NCI-H187 treated with DMSO at 0.1 percent for 48 hours (cell line): Measurements from ENCODE around the gene FAM193A.
A peak's percentile ranks its signal among the peaks of the same experiment; 100 is the strongest.
"Not testable (repeated sequence)": the region's sequence is repeated elsewhere in the genome, so short reads cannot be mapped to it uniquely, and the experiment has no call there.

Source experiments
- DNase-seq: peaks from one replicate; lab custom pipeline; 2025; lab: John Stamatoyannopoulos, UW

Gene FAM193A

GRCh38 chr4:2574009-2574408 is 37.6 kb downstream of the FAM193A start:
- DNase-seq: no peak

DNA sequence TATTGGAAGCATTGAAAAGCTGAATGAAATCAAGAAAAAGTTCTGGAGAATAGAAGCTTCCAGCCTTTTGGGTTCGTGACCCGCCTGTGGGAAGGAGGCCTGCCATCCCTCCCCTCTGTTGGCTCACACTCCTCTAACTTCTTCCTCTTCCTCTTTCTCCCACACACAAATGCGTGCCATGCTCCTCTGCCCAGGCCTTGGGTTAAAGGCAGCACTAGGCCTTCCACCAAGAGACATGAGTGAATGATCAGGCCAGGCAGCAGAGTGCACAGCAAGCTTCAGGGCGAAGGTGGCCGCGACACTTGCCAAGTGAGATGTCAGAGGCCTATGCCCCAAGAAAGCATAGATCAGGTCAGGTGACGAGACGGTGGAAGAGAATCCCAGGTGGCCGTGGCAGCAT is 38.4 kb downstream of the FAM193A start:
- DNase-seq: no peak

DNA sequence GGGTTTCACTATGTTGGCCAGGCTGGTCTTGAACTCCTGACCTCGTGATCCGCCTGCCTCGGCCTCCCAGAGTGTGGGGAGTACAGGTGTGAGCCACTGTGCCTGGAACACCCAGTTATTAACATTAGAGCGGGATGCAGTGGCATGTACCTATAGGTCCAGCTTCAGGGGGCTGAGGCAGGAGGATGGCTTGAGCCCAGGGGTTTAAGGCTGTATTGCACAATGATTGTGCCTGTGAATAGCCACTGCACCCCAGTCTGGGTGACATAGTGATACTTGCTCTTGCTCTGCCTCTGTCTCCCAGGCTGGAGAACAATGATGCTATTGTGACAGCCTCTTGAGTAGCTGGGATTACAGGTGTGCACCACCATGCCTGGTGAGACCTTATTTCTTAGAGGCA is 39.8 kb downstream of the FAM193A start:
- no peak for DNase-seq

DNA sequence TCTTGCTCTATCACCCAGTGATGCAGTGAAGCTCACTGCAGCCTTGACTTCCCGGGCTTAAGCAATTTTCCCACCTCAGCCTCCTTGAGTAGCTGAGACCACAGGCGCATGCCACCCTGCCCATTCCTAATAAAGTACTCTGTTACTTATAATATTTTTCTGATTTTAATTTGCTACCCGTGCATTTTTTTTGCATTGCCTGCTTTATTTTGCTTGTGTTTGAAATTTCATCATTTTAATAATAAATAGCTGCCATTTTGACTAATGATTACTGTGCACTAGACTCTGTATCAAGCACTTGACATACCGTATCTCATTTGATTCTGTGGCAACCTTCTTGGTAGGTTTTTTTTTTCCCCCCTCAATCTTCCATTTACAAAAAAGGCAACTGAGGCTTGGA is 41.7 kb downstream of the FAM193A start:
- DNase-seq: no peak

DNA sequence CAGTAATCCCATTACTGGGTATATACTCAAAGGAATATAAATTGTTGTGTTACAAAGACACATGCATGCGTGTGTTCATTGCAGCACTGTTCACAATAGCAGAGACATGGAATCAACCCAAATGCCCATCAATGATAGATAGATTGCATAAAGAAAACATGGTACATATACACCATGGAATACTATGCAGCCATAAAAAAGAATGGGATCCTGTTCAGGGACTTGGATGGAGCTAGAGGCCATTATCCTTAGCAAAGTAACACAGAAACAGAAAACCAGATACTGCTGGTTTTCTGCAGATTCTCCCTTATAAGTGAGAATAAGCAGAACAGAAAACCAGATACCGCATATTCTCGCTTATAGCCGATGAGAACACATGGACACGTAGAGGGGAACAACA is 43.5 kb downstream of the FAM193A start:
- DNase-seq: no peak

- DNase-seq: no peak
These were observed 46.6 kb downstream of the FAM193A start for GRCh38 chr4:2583092-2583491.

DNA sequence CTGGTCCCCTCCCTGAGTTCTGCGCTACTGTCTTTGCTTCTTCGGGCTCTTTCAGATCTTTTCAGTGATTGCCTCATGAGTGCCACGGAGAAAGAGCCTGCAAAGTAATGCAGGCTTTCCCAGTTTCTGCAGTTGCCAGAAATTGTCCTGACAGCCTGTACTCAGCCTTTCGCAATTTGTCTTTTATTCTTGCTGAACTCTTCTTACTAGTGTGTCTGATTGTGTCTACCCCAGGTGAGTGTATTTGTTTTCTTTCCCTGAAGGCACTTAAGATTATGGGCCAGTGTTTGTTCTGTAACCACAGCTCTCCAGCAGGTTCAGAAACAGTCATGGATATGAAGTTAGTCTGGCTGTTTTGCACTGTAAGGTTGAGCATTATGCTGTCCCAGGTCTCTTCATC is 47.1 kb downstream of the FAM193A start:
- peak; percentile 84 for DNase-seq

DNA sequence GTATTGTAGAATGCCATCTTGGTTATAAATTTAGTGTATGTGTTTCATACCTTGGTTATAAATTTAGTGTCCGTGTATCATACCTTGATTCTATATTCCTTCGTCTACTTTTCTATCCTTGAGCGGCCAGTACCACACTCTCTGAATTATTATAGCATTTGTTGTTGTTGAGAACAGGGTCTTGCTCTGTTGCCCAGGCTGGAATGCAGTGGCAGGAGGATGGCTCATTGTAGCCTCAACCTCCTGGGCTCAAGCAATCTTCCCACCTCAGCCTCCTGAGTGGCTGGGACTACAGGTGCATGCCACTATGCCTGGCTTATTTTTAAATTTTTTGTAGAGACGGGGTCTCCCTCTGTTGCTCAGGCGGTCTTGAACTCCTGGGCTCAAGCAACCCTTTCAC is 50.1 kb downstream of the FAM193A start:
- no peak for DNase-seq

- no peak for DNase-seq
These were observed 50.9 kb downstream of the FAM193A start for GRCh38 chr4:2587213-2587823.

- DNase-seq: no peak
These were observed 51.8 kb downstream of the FAM193A start for GRCh38 chr4:2588259-2588658.

DNA sequence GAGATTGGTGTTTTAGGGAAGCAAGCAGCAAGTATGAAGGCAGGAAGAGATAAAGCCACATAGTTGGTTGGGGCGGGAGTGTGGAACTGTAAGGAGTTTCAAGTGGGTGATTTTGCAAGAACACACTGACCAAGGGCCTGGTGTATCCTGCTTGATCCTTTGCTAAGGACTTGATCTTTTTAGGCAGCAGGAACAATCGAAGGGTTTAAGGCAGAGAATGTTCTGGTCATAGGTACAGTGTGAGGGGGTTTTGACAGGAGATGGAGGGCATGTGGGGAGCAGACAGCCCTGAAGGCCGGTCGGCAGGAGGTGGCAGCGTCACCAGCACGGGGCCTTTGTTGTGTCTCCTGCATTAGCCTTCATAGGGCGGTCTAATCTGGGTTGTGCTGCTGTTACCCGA is 54.7 kb downstream of the FAM193A start:
- DNase-seq: no peak

- not testable (repeated sequence) for DNase-seq
These were observed 55.6 kb downstream of the FAM193A start for GRCh38 chr4:2592014-2592413.

DNA sequence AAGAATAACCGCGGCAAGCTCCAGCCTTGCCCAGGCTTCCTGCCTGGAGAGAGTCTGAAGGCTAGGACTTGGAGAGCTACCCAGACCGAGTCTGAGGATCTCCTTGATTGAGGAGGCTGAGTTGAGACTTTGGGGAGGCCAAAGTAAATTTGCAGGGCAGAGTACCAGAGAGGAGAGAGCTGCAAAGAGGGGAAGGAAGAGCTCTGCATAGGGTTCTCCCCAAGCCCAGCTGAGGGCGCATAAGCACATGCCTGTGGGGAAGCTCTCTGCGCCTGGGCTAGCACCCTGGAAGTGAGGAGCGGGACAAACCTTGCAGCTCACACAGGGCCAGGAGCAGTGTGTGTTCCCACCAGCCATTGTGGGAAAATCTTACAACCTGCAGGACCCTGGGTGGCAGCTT is 56.1 kb downstream of the FAM193A start:
- DNase-seq: no peak

DNA sequence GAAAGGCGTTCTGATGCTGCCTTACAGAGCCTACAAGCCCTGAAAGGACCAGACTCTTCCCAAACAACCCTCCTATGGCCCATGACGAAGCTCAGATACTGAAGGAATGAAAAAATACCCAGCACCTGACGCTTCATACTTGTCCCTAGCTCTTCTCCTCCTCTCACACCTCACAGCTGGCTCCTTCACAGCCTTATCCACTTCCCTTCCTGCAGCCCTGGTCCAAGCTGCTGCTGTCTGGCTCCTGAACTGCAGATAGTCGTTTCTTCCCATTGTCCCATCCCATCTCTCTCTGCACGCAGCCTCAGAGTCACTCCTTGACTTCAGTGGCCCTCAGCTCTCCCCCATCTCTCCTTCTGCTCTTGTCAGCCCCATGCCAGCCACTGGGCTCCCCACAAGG is 56.6 kb downstream of the FAM193A start:
- no peak for DNase-seq

DNA sequence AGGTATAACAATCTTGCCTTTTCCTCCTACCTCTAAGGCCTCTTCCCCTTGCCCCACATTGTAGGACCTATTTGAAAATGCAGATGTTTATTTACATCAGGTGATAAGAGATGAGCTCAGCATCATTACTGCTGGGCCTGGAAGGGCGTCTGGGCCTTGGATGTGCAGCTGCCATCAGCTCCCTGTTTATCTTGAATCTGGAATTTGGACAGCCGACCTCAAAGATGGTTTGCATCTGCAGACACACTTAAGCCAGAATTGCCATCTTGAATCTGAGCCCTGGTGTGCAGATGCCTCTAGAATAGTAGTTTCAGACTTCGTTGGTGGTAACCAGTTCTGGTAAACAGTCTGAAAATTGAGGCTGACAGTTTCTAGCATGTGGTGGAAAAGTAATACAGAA is 59.0 kb downstream of the FAM193A start:
- DNase-seq: no peak

- peak; percentile 59 for DNase-seq
These were observed 59.6 kb downstream of the FAM193A start for GRCh38 chr4:2595952-2596552.

GRCh38 chr4:2596611-2597010 is 60.2 kb downstream of the FAM193A start:
- no peak for DNase-seq

GRCh38 chr4:2598511-2599303 is 62.3 kb downstream of the FAM193A start:
- no peak for DNase-seq

GRCh38 chr4:2599304-2599654 is 62.8 kb downstream of the FAM193A start:
- DNase-seq: no peak

- no peak for DNase-seq
These were observed 64.4 kb downstream of the FAM193A start for GRCh38 chr4:2600878-2601277.

GRCh38 chr4:2604614-2605013 is 68.2 kb downstream of the FAM193A start:
- DNase-seq: no peak

GRCh38 chr4:2606960-2607506 is 70.6 kb downstream of the FAM193A start:
- no peak for DNase-seq

- DNase-seq: no peak
These were observed 71.4 kb downstream of the FAM193A start for GRCh38 chr4:2607822-2608221.
